Breast epithelium (tissue), 4 donors: ENCODE measurements around the gene TRNT1. TPM values are rescaled to one million over a fixed set of nuclear protein-coding genes. Genes with fewer than 3 reads are reported as not detected.

Experiments used
- DNase-seq, 2 donors: peaks; one replicate each; pipeline ENCODE4 v3.0.0-alpha.2; 2019; ENCODE audit warnings: low spot score in 2 of 2
- H3K27ac ChIP-seq, 2 donors: fragments of 200-600 bp; sonication (generic) in 1 of 2; one replicate each; pipeline ENCODE4 v1.5.1; 2016 to 2019; ENCODE audit warnings: mild to moderate bottlenecking in 1 of 2
- H3K27me3 ChIP-seq, 2 donors: fragments of 200-600 bp; sonication (generic) in 1 of 2; one replicate each; pipeline versions ENCODE4 v1.5.1 to v1.6.0; 2017 to 2019; ENCODE audit warnings: control low read depth in 1 of 2, mild to moderate bottlenecking in 1 of 2
- H3K36me3 ChIP-seq: fragments of 200-600 bp; one replicate; pipeline ENCODE4 v1.5.1; 2019
- H3K4me1 ChIP-seq, 2 donors: fragments of 200-600 bp; sonication (generic); one replicate each; pipeline ENCODE4 v1.5.1; 2016 to 2019; ENCODE audit warnings: control low read depth in 1 of 2
- H3K4me3 ChIP-seq, 3 donors: fragments of 200-600 bp; sonication (generic); 1 replicate in 2 of 3; 2 replicates in 1 of 3; pipeline ENCODE4 v1.5.1; 2016 to 2019; ENCODE audit warnings: mild to moderate bottlenecking in 3 of 3, moderate library complexity in 2 of 3
- H3K9me3 ChIP-seq, 2 donors: fragments of 200-600 bp; sonication (generic) in 1 of 2; one replicate each; pipeline ENCODE4 v1.5.1; 2016 to 2019; ENCODE audit warnings: control low read depth in 1 of 2
- CTCF ChIP-seq, 3 donors: fragments of 450-650 bp; IDR thresholded peaks; one replicate each; pipeline ENCODE4 v1.5.1; 2016 to 2017; ENCODE audit warnings: antibody characterized with exemption in 3 of 3, mild to moderate bottlenecking in 3 of 3, moderate library complexity in 3 of 3
- POLR2A ChIP-seq: fragments of 450-650 bp; IDR thresholded peaks from one replicate; pipeline ENCODE4 v1.6.1; 2016; ENCODE audit warnings: antibody characterized with exemption, mild to moderate bottlenecking, moderate library complexity
- POLR2AphosphoS5 ChIP-seq, 3 donors: sonication (generic); formaldehyde crosslinking; IDR thresholded peaks; one replicate each; pipeline ENCODE4 v1.6.1; 2017; ENCODE audit warnings: antibody characterized with exemption in 3 of 3
- intact Hi-C: fragments of 100-400 bp; cut with DNase I; formaldehyde crosslinking; loops from one replicate; pipeline ENCODE4 v1.15.1; 2023; ENCODE audit warnings: low total_unique reads
- total RNA-seq, 3 donors: library from RNA; depleted of rRNA; stranded (reverse); fragments of >200 nt; gene quantifications; one replicate each; pipeline ENCODE4 v1.1.0, GENCODE V29; 2016

The TRNT1 gene
- total RNA-seq, 3 donors from 2014 or later = 16.0 to 24.0 (median 19.0) TPM

- H3K4me1 ChIP-seq = peaks cover 2 to 7% of the 10 kb centered on the region in 2 donors
- no peaks in the 10 kb centered on the region for H3K27me3 ChIP-seq
- H3K4me3 ChIP-seq = no peak overlapping the region
- DNase-seq = no peak
- H3K36me3 ChIP-seq = no peaks in the 10 kb centered on the region
- no peak overlapping the region for H3K27ac ChIP-seq
- TF ChIP-seq POLR2AphosphoS5 (IDR thresholded peaks at IDR 0.05) = no peak
- no peak for TF ChIP-seq POLR2A
- TF ChIP-seq CTCF (IDR thresholded peaks at IDR 0.05) = no peak
- intact Hi-C loops = no loop called here
- H3K9me3 ChIP-seq = no peaks in the 10 kb centered on the region
Observed at GRCh38 chr3:3129579-3129978, 2.8 kb downstream of the TRNT1 start.

- Histone ChIP-seq H3K36me3 (no peaks in the 10 kb centered on the region), H3K4me1 (no peaks in the 10 kb centered on the region)
- intact Hi-C loops = no loop called here
Observed at GRCh38 chr3:3133500-3133899, 6.8 kb downstream of the TRNT1 start.

GRCh38 chr3:3134750-3135448, 8.2 kb downstream of the TRNT1 start:
- Histone ChIP-seq H3K4me1 (no peaks in the 10 kb centered on the region), H3K36me3 (no peaks in the 10 kb centered on the region), H3K9me3 (no peaks in the 10 kb centered on the region), H3K27ac (no peak overlapping the region), H3K27me3 (no peaks in the 10 kb centered on the region), H3K4me3 (no peak overlapping the region)
- TF ChIP-seq POLR2A (no peak), CTCF (IDR thresholded peaks at IDR 0.05) (no peak), POLR2AphosphoS5 (IDR thresholded peaks at IDR 0.05) (no peak)
- intact Hi-C loops = no loop called here
- no peak for DNase-seq

More at GRCh38 chr3:3133500-3133899, 6.8 kb downstream of the TRNT1 start:
- H3K27ac ChIP-seq = no peak overlapping the region
- H3K4me3 ChIP-seq = no peak overlapping the region
- no peaks in the 10 kb centered on the region for H3K9me3 ChIP-seq
- TF ChIP-seq CTCF (IDR thresholded peaks at IDR 0.05) (no peak), POLR2AphosphoS5 (IDR thresholded peaks at IDR 0.05) (no peak), POLR2A (no peak)
- no peaks in the 10 kb centered on the region for H3K27me3 ChIP-seq
- DNase-seq = no peak

GRCh38 chr3:3137526-3137925, 10.8 kb downstream of the TRNT1 start:
- intact Hi-C loops = no loop called here
- TF ChIP-seq POLR2AphosphoS5 (IDR thresholded peaks at IDR 0.05) (no peak), CTCF (IDR thresholded peaks at IDR 0.05) (no peak), POLR2A (no peak)
- H3K4me3 ChIP-seq = no peak overlapping the region
- no peaks in the 10 kb centered on the region for H3K36me3 ChIP-seq
- no peaks in the 10 kb centered on the region for H3K9me3 ChIP-seq
- no peak for DNase-seq
- H3K4me1 ChIP-seq = no peaks in the 10 kb centered on the region
- no peaks in the 10 kb centered on the region for H3K27me3 ChIP-seq
- H3K27ac ChIP-seq = no peak overlapping the region

GRCh38 chr3:3141939-3142338, 15.2 kb downstream of the TRNT1 start:
- no peaks in the 10 kb centered on the region for H3K9me3 ChIP-seq
- intact Hi-C loops = no loop called here
- H3K36me3 ChIP-seq = peaks cover 4% of the 10 kb centered on the region
- no peak overlapping the region for H3K27ac ChIP-seq
- H3K4me1 ChIP-seq = no peaks in the 10 kb centered on the region
- H3K27me3 ChIP-seq = no peaks in the 10 kb centered on the region
- no peak for TF ChIP-seq POLR2A
- no peak for DNase-seq
- no peak overlapping the region for H3K4me3 ChIP-seq

- DNase-seq = no peak
- Histone ChIP-seq H3K9me3 (no peaks in the 10 kb centered on the region), H3K4me1 (no peaks in the 10 kb centered on the region), H3K27me3 (no peaks in the 10 kb centered on the region), H3K27ac (no peak overlapping the region), H3K4me3 (no peak overlapping the region), H3K36me3 (peaks cover 4% of the 10 kb centered on the region)
- TF ChIP-seq POLR2AphosphoS5 (IDR thresholded peaks at IDR 0.05) (no peak), POLR2A (no peak), CTCF (IDR thresholded peaks at IDR 0.05) (no peak)
- intact Hi-C loops = no loop called here
Observed at GRCh38 chr3:3145831-3146230, 19.1 kb downstream of the TRNT1 start.
